ENCODE results near the gene PLEKHG4B.
"Not testable (repeated sequence)": the region's sequence is repeated elsewhere in the genome, so short reads cannot be mapped to it uniquely, and the experiment has no call there.

DNA sequence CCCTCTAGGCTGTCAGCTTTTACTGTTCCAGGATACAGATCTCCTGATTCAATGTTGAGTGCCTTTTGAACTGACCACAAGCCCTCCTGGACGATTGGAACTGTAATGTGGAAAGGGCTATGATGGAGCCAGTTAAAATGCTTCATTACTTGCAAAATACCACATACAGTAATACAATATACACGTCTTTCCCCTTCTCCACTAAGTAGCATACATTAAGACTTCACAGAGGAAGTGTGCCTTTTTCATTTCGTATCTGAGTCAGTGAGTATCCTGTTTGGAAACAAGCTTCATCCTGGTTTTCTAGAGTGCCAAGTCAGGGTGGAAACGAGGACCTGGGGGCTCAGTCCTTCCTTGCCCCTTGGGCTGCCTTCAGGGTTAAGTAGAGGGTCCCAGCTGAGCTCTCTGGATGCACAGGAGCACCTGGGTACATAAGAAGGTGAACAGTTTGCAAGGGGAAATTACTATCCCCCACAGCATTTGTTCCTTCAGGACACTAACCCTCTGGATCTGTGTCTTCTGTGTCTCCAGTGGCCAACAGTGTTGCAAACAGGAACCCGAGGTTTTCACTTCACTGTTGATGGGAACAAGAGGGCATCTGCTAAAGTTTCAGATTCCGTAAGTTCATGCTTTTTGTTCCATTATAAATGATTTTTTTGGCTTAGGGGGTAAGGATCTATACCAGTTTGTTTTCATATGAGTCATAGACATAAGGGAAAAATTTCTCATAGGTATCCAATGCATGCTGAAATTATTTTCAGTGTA lies 131.2 kb downstream of the PLEKHG4B start:
- TF ChIP-seq, protein P1, sequence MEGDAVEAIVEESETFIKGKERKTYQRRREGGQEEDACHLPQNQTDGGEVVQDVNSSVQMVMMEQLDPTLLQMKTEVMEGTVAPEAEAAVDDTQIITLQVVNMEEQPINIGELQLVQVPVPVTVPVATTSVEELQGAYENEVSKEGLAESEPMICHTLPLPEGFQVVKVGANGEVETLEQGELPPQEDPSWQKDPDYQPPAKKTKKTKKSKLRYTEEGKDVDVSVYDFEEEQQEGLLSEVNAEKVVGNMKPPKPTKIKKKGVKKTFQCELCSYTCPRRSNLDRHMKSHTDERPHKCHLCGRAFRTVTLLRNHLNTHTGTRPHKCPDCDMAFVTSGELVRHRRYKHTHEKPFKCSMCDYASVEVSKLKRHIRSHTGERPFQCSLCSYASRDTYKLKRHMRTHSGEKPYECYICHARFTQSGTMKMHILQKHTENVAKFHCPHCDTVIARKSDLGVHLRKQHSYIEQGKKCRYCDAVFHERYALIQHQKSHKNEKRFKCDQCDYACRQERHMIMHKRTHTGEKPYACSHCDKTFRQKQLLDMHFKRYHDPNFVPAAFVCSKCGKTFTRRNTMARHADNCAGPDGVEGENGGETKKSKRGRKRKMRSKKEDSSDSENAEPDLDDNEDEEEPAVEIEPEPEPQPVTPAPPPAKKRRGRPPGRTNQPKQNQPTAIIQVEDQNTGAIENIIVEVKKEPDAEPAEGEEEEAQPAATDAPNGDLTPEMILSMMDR (optimal IDR thresholded peaks at IDR 0.05 in 1 of 3, IDR thresholded peaks at IDR 0.05 in 1 of 3, conservative IDR thresholded peaks at IDR 0.05 in 1 of 3; ENCODE audit: extremely low read depth in 1 of 3, insufficient read depth in 2 of 3, low read length in 3 of 3), result not testable (repeated sequence)
- TF ChIP-seq EZH2 (IDR thresholded peaks at IDR 0.05; ENCODE audit: low read length), result not testable (repeated sequence)

Data from keratinocyte (primary cell).